Gastrocnemius medialis (tissue), 4 donors: ENCODE measurements around the gene UNC13C.

Experiments used
- POLR2A ChIP-seq, 2 donors: fragments of 450-650 bp; IDR thresholded peaks; one replicate each; pipeline ENCODE4 v1.6.1; 2017; ENCODE audit warnings: antibody characterized with exemption in 2 of 2, mild to moderate bottlenecking in 2 of 2, moderate library complexity in 2 of 2
- TF ChIP-seq, protein P1 (sequence below), 5 experiments: fragments of 450-650 bp in 3 of 5; fragments of 200-600 bp in 2 of 5; sonication (generic) in 2 of 5; IDR thresholded peaks in 4 of 5; conservative IDR thresholded peaks in 1 of 5; 1 replicate in 4 of 5; 2 replicates in 1 of 5; pipeline ENCODE4 v1.5.1; 2016 to 2019; ENCODE audit warnings: antibody characterized with exemption in 5 of 5, mild to moderate bottlenecking in 3 of 5, moderate library complexity in 3 of 5

DNA sequence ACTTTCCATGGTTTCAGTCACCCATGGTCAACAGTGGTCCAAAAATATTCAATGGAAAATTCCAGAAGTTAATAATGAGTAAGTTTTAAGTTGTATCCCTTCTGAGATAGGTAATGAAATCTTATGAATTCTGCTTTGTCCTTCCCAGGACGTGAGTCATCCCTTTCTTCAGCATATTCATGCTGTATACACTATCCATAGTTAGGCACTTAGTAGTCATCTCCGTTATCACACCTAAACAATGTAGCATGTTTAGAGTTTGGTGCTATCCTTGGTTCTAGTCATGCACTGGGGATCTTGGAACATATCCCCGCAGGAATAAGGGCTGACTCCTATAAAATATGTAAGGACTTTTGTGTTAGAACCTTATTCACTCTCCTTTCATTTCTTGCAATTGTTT is 153.2 kb downstream of the UNC13C start:
- TF ChIP-seq, protein P1, sequence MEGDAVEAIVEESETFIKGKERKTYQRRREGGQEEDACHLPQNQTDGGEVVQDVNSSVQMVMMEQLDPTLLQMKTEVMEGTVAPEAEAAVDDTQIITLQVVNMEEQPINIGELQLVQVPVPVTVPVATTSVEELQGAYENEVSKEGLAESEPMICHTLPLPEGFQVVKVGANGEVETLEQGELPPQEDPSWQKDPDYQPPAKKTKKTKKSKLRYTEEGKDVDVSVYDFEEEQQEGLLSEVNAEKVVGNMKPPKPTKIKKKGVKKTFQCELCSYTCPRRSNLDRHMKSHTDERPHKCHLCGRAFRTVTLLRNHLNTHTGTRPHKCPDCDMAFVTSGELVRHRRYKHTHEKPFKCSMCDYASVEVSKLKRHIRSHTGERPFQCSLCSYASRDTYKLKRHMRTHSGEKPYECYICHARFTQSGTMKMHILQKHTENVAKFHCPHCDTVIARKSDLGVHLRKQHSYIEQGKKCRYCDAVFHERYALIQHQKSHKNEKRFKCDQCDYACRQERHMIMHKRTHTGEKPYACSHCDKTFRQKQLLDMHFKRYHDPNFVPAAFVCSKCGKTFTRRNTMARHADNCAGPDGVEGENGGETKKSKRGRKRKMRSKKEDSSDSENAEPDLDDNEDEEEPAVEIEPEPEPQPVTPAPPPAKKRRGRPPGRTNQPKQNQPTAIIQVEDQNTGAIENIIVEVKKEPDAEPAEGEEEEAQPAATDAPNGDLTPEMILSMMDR (IDR thresholded peaks at IDR 0.05 in 4 of 5, conservative IDR thresholded peaks at IDR 0.05 in 1 of 5), result no peak
- no peak for TF ChIP-seq POLR2A (IDR thresholded peaks at IDR 0.05)
